Stimulated activated CD4-positive, alpha-beta T cell treated with anti-CD3 and anti-CD28 coated beads, Interleukin-1b, Interleukin-23, amount 100 ng/mL, for 4 hours (primary cell): ENCODE data around the gene TMEM17.
A peak's percentile ranks its signal among the peaks of the same experiment; 100 is the strongest.

ENCODE experiments used
- DNase-seq, 2 donors: peaks; one replicate each; pipeline ENCODE4 v3.0.0-alpha.2; 2020; ENCODE audit warnings: low read depth in 2 of 2

TMEM17 gene

DNA sequence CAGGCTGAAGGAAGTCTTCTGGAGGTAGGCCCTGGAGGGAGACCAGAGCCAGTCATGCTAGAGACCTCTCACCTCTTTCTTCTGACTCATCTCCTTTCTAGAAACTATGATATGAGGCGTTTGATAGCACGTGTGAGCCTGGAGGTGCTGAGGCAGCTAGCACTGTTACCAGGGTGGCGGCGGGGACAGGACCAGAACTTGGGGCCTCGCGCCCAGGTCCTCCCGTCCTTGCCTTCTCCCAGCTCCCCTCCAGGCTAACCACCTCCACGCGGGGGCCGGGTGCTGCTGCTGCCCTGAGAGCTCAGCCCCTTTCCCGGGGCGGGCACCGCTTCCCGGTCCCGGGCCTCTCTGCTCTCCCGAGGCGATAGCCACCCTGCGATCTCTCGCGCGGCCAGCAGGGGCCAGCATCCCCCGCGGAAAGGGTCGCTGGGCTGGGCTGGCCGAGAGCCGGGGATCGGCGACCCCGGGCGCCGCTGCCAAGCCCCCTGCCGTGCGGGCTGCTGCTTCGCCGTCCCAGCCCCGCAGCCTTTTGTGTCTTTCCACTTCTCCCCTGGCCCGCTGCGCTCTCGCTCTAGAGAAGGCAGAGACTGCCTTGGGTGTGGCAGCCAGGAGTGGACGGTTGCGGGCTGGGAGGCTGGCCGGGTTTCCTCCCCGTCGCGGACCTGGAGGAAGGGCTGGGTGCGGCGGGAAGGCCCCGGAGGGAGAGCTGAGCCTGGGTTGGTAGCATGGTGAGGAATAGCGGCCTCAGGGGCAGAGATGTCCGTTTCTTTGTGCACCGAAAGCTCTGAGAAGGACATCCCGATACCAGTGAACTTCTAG, 49.1 kb downstream of the TMEM17 start:
- DNase-seq, result peak; percentile 46 to 62

- DNase-seq, result no peak
Measured at GRCh38 chr2:62455957-62456692, 49.9 kb downstream of the TMEM17 start.

- no peak for DNase-seq
Measured at GRCh38 chr2:62453955-62454354, 52.0 kb downstream of the TMEM17 start.

DNA sequence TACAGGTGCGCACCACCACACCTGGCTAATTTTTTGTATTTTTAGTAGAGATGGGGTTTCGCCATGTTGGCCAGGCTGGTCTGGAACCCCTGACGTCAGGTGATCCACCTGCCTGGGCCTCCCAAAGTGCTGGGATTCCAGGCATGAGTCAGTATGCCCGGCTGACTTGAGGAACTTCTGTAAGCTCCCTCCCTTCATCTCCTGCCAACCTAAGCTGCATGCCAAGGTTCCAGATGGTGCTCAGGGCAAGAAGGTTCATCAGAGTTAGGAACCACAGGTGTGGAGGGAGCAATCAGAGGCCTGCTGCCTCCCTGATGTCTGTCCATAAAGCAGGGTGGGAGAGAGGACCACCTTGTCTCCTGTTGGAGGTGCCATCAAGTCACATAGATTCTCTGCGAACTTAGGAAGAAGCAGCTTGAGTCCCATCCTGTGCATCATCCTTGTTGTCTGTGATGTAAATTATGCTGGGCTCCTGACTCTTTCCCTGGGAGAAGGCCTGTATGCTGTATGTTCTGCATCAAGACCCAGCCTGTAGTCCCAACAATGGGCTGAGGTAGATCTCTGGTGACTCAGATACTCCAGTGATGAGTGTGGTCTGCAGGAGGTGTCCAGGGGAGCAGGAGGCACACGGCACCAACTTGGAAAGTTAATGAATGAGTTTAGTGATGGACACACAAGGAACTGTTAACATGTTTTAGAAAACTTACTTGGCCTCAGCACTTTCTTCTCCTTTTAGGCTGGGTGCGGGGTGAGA, 53.1 kb downstream of the TMEM17 start:
- no peak for DNase-seq

DNA sequence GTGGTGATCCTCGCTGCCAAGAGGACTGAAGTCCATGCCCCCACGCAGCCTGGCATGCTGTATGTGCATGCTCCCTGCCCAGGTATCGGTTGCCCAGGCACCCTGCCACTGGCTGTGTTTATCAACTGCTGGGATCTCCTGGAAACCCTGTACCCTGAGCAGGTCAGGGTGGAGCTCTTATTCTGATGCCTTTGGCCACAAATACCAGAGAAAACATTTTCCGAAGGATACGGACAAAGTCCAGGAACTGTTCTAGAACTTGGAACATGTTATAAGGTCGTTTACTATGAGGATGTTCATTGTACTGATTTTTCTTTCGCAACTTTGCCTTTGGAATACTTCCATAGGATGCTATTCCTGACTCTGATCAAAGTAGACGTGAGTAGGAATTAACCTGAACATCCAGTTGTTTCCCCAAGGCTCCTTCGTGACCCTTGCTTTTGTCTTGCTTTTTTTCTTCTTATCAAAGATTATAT, 55.2 kb downstream of the TMEM17 start:
- no peak for DNase-seq
